DLD1 (cell line): ENCODE measurements around the gene LRRC56.

Experiments used
- in situ Hi-C: cut with HindIII; loops from 2 replicates; pipeline ENCODE4 v1.10.0; 2017; ENCODE audit warnings: low sequenced_read_pairs

Gene LRRC56

GRCh38 chr11:518463-519202 lies 18.7 kb upstream of the LRRC56 start:
- in situ Hi-C loops, result no loop called here

GRCh38 chr11:520428-521176 lies 16.7 kb upstream of the LRRC56 start:
- in situ Hi-C loops, result no loop called here

GRCh38 chr11:521177-521688 lies 16.1 kb upstream of the LRRC56 start:
- in situ Hi-C loops, result no loop called here

- in situ Hi-C loops, result no loop called here
These were observed 11.1 kb upstream of the LRRC56 start for GRCh38 chr11:526192-526591.

GRCh38 chr11:528166-528814 lies 9.0 kb upstream of the LRRC56 start:
- in situ Hi-C loops, result no loop called here

- in situ Hi-C loops, result no loop called here
These were observed 8.3 kb upstream of the LRRC56 start for GRCh38 chr11:528815-529727.

GRCh38 chr11:529728-530411 lies 7.5 kb upstream of the LRRC56 start:
- in situ Hi-C loops, result no loop called here

- in situ Hi-C loops, result no loop called here
These were observed 6.1 kb upstream of the LRRC56 start for GRCh38 chr11:530960-531831.

- in situ Hi-C loops, result no loop called here
These were observed 5.3 kb upstream of the LRRC56 start for GRCh38 chr11:531919-532526.

- in situ Hi-C loops, result no loop called here
These were observed 4.8 kb upstream of the LRRC56 start for GRCh38 chr11:532527-532985.

GRCh38 chr11:532986-533585 lies 4.2 kb upstream of the LRRC56 start:
- in situ Hi-C loops, result no loop called here

GRCh38 chr11:533586-534395 lies 3.5 kb upstream of the LRRC56 start:
- in situ Hi-C loops, result no loop called here

- in situ Hi-C loops, result no loop called here
These were observed 2.7 kb upstream of the LRRC56 start for GRCh38 chr11:534396-535209.

- in situ Hi-C loops, result no loop called here
These were observed 2.2 kb upstream of the LRRC56 start for GRCh38 chr11:535210-535518.

- in situ Hi-C loops, result no loop called here
These were observed 1.5 kb upstream of the LRRC56 start, which contains the start of gene HRAS for GRCh38 chr11:535519-536454. HRAS (minus strand) TSS chr11:535576.
